DLD1 (cell line): ENCODE results near the gene ELK3.

ENCODE experiments used
- in situ Hi-C: cut with HindIII; loops from 2 replicates; pipeline ENCODE4 v1.10.0; 2017; ENCODE audit warnings: low sequenced_read_pairs

Gene ELK3

GRCh38 chr12:96187956-96188355 lies 6.2 kb upstream of the ELK3 start:
- in situ Hi-C loops: no loop called here

- in situ Hi-C loops: no loop called here
Measured at GRCh38 chr12:96189781-96190180, 4.4 kb upstream of the ELK3 start.

GRCh38 chr12:96190413-96191108 lies 3.6 kb upstream of the ELK3 start:
- in situ Hi-C loops: no loop called here

GRCh38 chr12:96192926-96193573 lies 1.1 kb upstream of the ELK3 start:
- in situ Hi-C loops: no loop called here

- in situ Hi-C loops: no loop called here
Measured at GRCh38 chr12:96194576-96194889, 358 bp downstream of the ELK3 start.

- in situ Hi-C loops: no loop called here
Measured at GRCh38 chr12:96194971-96195844, 1.0 kb downstream of the ELK3 start.

- in situ Hi-C loops: no loop called here
Measured at GRCh38 chr12:96195845-96196451, 1.8 kb downstream of the ELK3 start.

GRCh38 chr12:96196781-96197180 lies 2.6 kb downstream of the ELK3 start:
- in situ Hi-C loops: no loop called here

GRCh38 chr12:96197503-96198272 lies 3.5 kb downstream of the ELK3 start:
- in situ Hi-C loops: no loop called here

- in situ Hi-C loops: no loop called here
Measured at GRCh38 chr12:96198965-96199364, 4.8 kb downstream of the ELK3 start.

- in situ Hi-C loops: no loop called here
Measured at GRCh38 chr12:96199464-96199863, 5.3 kb downstream of the ELK3 start.

- in situ Hi-C loops: no loop called here
Measured at GRCh38 chr12:96201272-96202227, 7.4 kb downstream of the ELK3 start.

- in situ Hi-C loops: no loop called here
Measured at GRCh38 chr12:96204381-96204780, 10.2 kb downstream of the ELK3 start.

GRCh38 chr12:96205908-96206307 lies 11.7 kb downstream of the ELK3 start:
- in situ Hi-C loops: no loop called here

GRCh38 chr12:96206936-96207662 lies 12.9 kb downstream of the ELK3 start:
- in situ Hi-C loops: no loop called here

- in situ Hi-C loops: no loop called here
Measured at GRCh38 chr12:96208346-96208745, 14.2 kb downstream of the ELK3 start.

GRCh38 chr12:96208801-96209549 lies 14.8 kb downstream of the ELK3 start:
- in situ Hi-C loops: no loop called here

GRCh38 chr12:96210376-96211055 lies 16.3 kb downstream of the ELK3 start:
- in situ Hi-C loops: no loop called here
